DOHH2 (cell line): ENCODE measurements around the gene SMC3.

ENCODE experiments used
- H3F3A ChIP-seq: fragments of 200-600 bp; sonication (generic), shearing (Covaris generic); 2 replicates; pipeline ENCODE4 v1.6.0; 2016; ENCODE audit warnings: antibody characterized with exemption, mild to moderate bottlenecking; ENCODE audit not compliant: control insufficient read depth, insufficient read depth
- H3K27ac ChIP-seq: fragments of 200-600 bp; sonication (generic); 2 replicates; pipeline ENCODE4 v1.5.1; 2014; ENCODE audit warnings: low read depth, mild to moderate bottlenecking, low read length, moderate library complexity
- H3K27me3 ChIP-seq: fragments of 200-600 bp; sonication (generic); 2 replicates; pipeline ENCODE4 v1.6.1; 2014; ENCODE audit warnings: mild to moderate bottlenecking, low read length, mixed read lengths; ENCODE audit not compliant: control insufficient read depth
- H3K36me3 ChIP-seq: fragments of 200-600 bp; sonication (generic); 2 replicates; pipeline ENCODE4 v1.6.1; 2014; ENCODE audit warnings: mild to moderate bottlenecking, low read length, moderate library complexity, mixed read lengths; ENCODE audit not compliant: control insufficient read depth
- H3K4me1 ChIP-seq: fragments of 200-600 bp; sonication (generic); 2 replicates; pipeline ENCODE4 v1.6.1; 2014; ENCODE audit warnings: mild to moderate bottlenecking, low read length, mixed read lengths; ENCODE audit not compliant: control insufficient read depth
- H3K4me2 ChIP-seq: fragments of 200-600 bp; sonication (generic); 2 replicates; pipeline ENCODE4 v1.6.0; 2014; ENCODE audit warnings: mild to moderate bottlenecking, low read length, moderate library complexity
- H3K4me3 ChIP-seq: fragments of 200-600 bp; sonication (generic); 2 replicates; pipeline ENCODE4 v1.5.1; 2014; ENCODE audit warnings: mild to moderate bottlenecking, low read length, mixed read lengths
- H3K79me2 ChIP-seq: fragments of 200-600 bp; sonication (generic); 2 replicates; pipeline ENCODE4 v1.6.1; 2014; ENCODE audit warnings: mild to moderate bottlenecking, low read length, mixed read lengths; ENCODE audit not compliant: control insufficient read depth
- H3K9me2 ChIP-seq: fragments of 200-600 bp; sonication (generic); replicated peaks from 2 replicates; pipeline ENCODE4 v1.6.1; 2014; ENCODE audit warnings: mild to moderate bottlenecking, low read length, mixed read lengths; ENCODE audit not compliant: control insufficient read depth
- H3K9me3 ChIP-seq: fragments of 200-600 bp; sonication (generic); 2 replicates; pipeline ENCODE4 v1.6.1; 2014; ENCODE audit warnings: antibody characterized with exemption, low read length, mixed read lengths; ENCODE audit not compliant: control insufficient read depth, insufficient read depth
- H4K20me1 ChIP-seq: fragments of 200-600 bp; sonication (generic); 2 replicates; pipeline ENCODE4 v1.6.0; 2014; ENCODE audit warnings: low read depth, mild to moderate bottlenecking, antibody characterized with exemption, low read length, moderate library complexity; ENCODE audit not compliant: control insufficient read depth, insufficient read depth
- EZH2phosphoT487 ChIP-seq: fragments of 200-600 bp; sonication (generic); IDR thresholded peaks from 2 replicates; pipeline ENCODE4 v1.6.1; 2017; ENCODE audit warnings: borderline replicate concordance, mild to moderate bottlenecking, antibody characterized with exemption, low read length, moderate library complexity, mixed read lengths
- TF ChIP-seq, protein P1 (sequence below): fragments of 200-600 bp; sonication (generic); IDR thresholded peaks from one replicate; pipeline ENCODE4 v1.5.1; 2014; ENCODE audit warnings: antibody characterized with exemption, mild to moderate bottlenecking, low read depth, low read length; ENCODE audit not compliant: poor library complexity, severe bottlenecking

Gene SMC3

DNA sequence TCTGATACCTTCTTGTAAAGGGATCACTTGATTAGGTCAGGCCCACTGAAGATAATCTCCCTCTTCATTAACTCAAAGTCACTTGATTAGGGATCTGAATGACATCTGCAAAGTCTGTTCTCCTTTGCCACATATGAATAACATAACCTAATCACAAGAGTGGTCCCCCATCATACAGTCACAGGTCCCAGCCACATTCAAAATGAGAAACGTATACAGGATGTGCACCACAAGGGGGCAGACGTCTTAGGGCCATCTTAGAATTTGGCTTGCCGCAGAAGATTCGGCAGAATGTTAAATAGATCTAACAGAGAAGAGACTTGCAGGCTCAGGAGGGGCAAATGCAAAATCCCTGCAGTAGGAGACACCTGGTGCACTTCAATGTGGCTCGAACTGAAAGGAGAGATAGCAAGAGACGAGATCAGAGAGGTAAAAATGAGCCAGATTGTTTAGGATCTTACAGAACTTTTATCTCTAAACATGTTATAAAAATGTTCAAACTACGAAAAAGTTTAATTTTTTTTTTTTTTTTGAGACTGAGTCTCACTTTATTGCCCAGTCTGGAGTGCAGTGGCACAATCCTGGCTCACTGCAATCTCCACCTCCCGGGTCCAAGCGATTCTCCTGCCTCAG, 10.4 kb upstream of the SMC3 start:
- Histone ChIP-seq H3K79me2 (no peaks in the 10 kb centered on the region), H3K9me2 (no peaks in the 10 kb centered on the region), H3K27me3 (peaks cover 11% of the 10 kb centered on the region), H3K4me3 (no peak overlapping the region), H4K20me1 (no peaks in the 10 kb centered on the region), H3K36me3 (no peaks in the 10 kb centered on the region), H3K4me1 (peaks cover 13% of the 10 kb centered on the region), H3K4me2 (peak overlapping the region; percentile 34; the same call in 1 of the 2 replicates), H3F3A (0 out of 2 replicates have a peak, but pooled peaks cover under 1% of the 10 kb centered on the region), H3K9me3 (peaks cover 3% of the 10 kb centered on the region; the same call in 1 of the 2 replicates), H3K27ac (no peak overlapping the region)
- TF ChIP-seq, protein P1, sequence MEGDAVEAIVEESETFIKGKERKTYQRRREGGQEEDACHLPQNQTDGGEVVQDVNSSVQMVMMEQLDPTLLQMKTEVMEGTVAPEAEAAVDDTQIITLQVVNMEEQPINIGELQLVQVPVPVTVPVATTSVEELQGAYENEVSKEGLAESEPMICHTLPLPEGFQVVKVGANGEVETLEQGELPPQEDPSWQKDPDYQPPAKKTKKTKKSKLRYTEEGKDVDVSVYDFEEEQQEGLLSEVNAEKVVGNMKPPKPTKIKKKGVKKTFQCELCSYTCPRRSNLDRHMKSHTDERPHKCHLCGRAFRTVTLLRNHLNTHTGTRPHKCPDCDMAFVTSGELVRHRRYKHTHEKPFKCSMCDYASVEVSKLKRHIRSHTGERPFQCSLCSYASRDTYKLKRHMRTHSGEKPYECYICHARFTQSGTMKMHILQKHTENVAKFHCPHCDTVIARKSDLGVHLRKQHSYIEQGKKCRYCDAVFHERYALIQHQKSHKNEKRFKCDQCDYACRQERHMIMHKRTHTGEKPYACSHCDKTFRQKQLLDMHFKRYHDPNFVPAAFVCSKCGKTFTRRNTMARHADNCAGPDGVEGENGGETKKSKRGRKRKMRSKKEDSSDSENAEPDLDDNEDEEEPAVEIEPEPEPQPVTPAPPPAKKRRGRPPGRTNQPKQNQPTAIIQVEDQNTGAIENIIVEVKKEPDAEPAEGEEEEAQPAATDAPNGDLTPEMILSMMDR, result peak; percentile 92
- no peak for TF ChIP-seq EZH2phosphoT487

DNA sequence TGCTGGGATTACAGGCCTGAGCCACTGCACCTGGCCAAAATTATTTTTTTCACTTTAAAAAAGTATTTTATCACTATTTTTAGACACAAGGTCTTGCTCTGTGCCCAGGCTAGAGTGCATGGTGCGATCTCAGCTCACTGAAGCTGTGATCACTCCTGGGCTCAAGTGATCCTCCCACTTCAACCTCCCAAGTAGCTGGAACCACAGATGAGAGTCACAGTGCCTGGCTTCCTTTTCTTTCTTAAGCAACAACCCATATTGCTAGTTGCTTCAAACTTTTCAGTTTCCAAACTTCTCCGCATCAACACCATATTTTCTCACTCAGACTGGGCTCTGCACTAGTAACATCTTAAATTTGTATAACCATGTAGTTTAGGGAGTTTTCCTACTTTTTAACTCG, 9.5 kb upstream of the SMC3 start:
- no peaks in the 10 kb centered on the region for H3K79me2 ChIP-seq
- H4K20me1 ChIP-seq, result no peaks in the 10 kb centered on the region
- H3K9me2 ChIP-seq, result no peaks in the 10 kb centered on the region
- no peak overlapping the region for H3K27ac ChIP-seq
- peaks cover 3% of the 10 kb centered on the region; the same call in 1 of the 2 replicates for H3K9me3 ChIP-seq
- H3K4me1 ChIP-seq, result peaks cover 20% of the 10 kb centered on the region
- H3K36me3 ChIP-seq, result no peaks in the 10 kb centered on the region
- TF ChIP-seq, protein P1, result no peak
- no peak for TF ChIP-seq EZH2phosphoT487
- 0 out of 2 replicates have a peak, but pooled peaks cover 2% of the 10 kb centered on the region for H3F3A ChIP-seq
- H3K27me3 ChIP-seq, result peaks cover 5% of the 10 kb centered on the region; the same call in 1 of the 2 replicates
- H3K4me3 ChIP-seq, result no peak overlapping the region
- H3K4me2 ChIP-seq, result no peak overlapping the region

DNA sequence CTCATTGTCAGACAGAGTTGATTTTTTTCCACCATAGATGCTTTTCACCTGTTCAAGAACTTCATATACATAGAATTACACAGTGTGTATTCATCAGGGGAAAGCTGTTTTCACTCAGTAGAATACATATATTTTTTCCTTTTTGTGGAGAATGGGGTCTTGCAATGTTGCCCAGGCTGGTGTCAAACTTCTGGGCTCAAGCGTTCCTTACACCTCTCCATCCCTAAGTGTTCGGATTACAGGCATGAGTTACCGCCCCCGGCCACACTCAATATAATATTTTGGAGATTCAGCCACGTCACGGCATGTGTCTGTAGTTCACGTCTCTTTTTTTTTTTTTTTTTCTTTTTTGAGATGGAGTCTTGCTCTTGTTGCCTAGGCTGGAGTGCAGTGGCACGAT, 7.5 kb upstream of the SMC3 start:
- Histone ChIP-seq H3K9me3 (peaks cover 3% of the 10 kb centered on the region; the same call in 1 of the 2 replicates), H3K4me3 (no peak overlapping the region), H3K4me2 (no peak overlapping the region), H3K9me2 (no peaks in the 10 kb centered on the region), H3F3A (peaks cover 4% of the 10 kb centered on the region; the same call in 1 of the 2 replicates), H3K4me1 (peaks cover 20% of the 10 kb centered on the region), H3K79me2 (no peaks in the 10 kb centered on the region), H4K20me1 (no peaks in the 10 kb centered on the region), H3K36me3 (no peaks in the 10 kb centered on the region), H3K27ac (no peak overlapping the region), H3K27me3 (peaks cover 3% of the 10 kb centered on the region; the same call in 1 of the 2 replicates)
- TF ChIP-seq, protein P1, result no peak
- no peak for TF ChIP-seq EZH2phosphoT487
